Stomach (tissue), 9 donors: ENCODE results near the gene FLVCR2. TPM values are rescaled to one million over a fixed set of nuclear protein-coding genes. Genes with fewer than 3 reads are reported as not detected.

Experiments
- DNase-seq, 2 donors: peaks; one replicate each; pipeline versions ENCODE4 v3.0.0 to v3.0.0-alpha.2; 2013 to 2019
- H3K27ac ChIP-seq, 5 donors: fragments of 200-600 bp in 4 of 5; sonication (generic) in 4 of 5; one replicate each; pipeline ENCODE4 v1.5.1; 2013 to 2019; ENCODE audit warnings: mild to moderate bottlenecking in 1 of 5, moderate library complexity in 1 of 5
- H3K27me3 ChIP-seq, 3 donors: fragments of 200-600 bp; sonication (generic); one replicate each; pipeline ENCODE4 v1.5.1; 2017 to 2019; ENCODE audit warnings: mixed run types in 1 of 3
- H3K36me3 ChIP-seq, 4 donors: fragments of 200-600 bp; sonication (generic); 1 replicate in 3 of 4; 2 replicates in 1 of 4; pipeline ENCODE4 v1.5.1; 2016 to 2019
- H3K4me1 ChIP-seq, 4 donors: fragments of 200-600 bp; sonication (generic); one replicate each; pipeline ENCODE4 v1.5.1; 2016 to 2019
- H3K4me3 ChIP-seq, 4 donors: fragments of 200-600 bp; sonication (generic) in 3 of 4; one replicate each; pipeline ENCODE4 v1.5.1; 2016 to 2019; ENCODE audit warnings: mild to moderate bottlenecking in 1 of 4
- H3K9me3 ChIP-seq, 4 donors: fragments of 200-600 bp; sonication (generic); one replicate each; pipeline ENCODE4 v1.5.1; 2016 to 2019
- EP300 ChIP-seq: sonication (generic); formaldehyde crosslinking; IDR thresholded peaks from one replicate; pipeline ENCODE4 v1.6.1; 2017; ENCODE audit warnings: antibody characterized with exemption
- POLR2A ChIP-seq, 4 donors: fragments of 450-650 bp; IDR thresholded peaks; one replicate each; pipeline ENCODE4 v1.6.1; 2016; ENCODE audit warnings: antibody characterized with exemption in 4 of 4, control low read depth in 2 of 4, mild to moderate bottlenecking in 1 of 4, moderate library complexity in 1 of 4
- POLR2AphosphoS5 ChIP-seq, 3 donors: sonication (generic); formaldehyde crosslinking; IDR thresholded peaks; one replicate each; pipeline ENCODE4 v1.6.1; 2016; ENCODE audit warnings: antibody characterized with exemption in 3 of 3
- WGBS, 5 donors: extraction: QIAGEN DNeasy Blood & Tissue Kit in 3 of 5; methylation state at CpG; one replicate each; pipeline versions ENCODE4 v1.1.5 to v1.1.7; 2013 to 2018; 5-methylcytosine and 5-hydroxymethylcytosine counted together
- intact Hi-C: fragments of 100-400 bp; cut with DNase I; formaldehyde crosslinking; loops from one replicate; pipeline ENCODE4 v1.15.1; 2023; ENCODE audit warnings: low total_unique reads
- polyA plus RNA-seq, 3 donors: library from polyadenylated mRNA; stranded (reverse); fragments of 200-250 nt; gene quantifications; one replicate each; pipeline ENCODE4 v1.2.3, GENCODE V29; 2013
- total RNA-seq, 5 donors: library from RNA; depleted of rRNA; stranded (reverse); fragments of >200 nt; gene quantifications; one replicate each; pipeline versions ENCODE4 v1.1.0 to v1.2.3, GENCODE V29; 2014 to 2016
- TF ChIP-seq, protein P1 (sequence below), 7 experiments: fragments of 450-650 bp in 4 of 7; fragments of 200-600 bp in 3 of 7; sonication (generic) in 3 of 7; IDR thresholded peaks; one replicate each; pipeline ENCODE4 v1.5.1; 2016 to 2019; ENCODE audit warnings: antibody characterized with exemption in 7 of 7, control low read depth in 2 of 7, mild to moderate bottlenecking in 1 of 7
- donor health status: healthy with polysubstance abuse.
- donor health status: Bipolar disorder and iron deficiency.
- donor health status: healthy.

Gene FLVCR2
- total and polyA plus RNA-seq, 8 donors, result 0.15 to 10.7 (median 0.95) TPM; not detected in 1

DNA sequence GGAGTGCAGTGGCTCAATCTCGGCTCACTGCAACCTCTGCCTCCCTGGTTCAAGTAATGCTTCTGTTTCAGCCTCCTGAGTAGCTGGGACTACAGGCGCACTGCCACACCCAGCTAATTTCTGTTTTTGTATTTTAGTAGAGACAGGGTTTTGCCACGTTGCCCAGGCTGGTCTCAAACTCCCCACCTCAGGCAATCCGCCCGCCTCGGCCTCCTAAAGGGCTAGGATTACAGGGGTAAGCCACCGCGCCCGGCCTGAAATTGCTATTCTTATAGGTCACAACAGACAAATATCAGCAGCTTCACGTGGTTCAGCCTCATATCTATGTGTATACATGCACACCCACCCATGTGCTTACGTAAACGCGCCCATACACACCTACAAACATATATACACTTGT, 32.5 kb upstream of the FLVCR2 start:
- Histone ChIP-seq H3K36me3 (peaks cover 0 to 5% (median 2%) of the 10 kb centered on the region in 4 donors), H3K9me3 (no peaks in the 10 kb centered on the region), H3K27ac (no peak overlapping the region), H3K4me3 (no peak overlapping the region), H3K4me1 (peaks cover 6 to 27% (median 12%) of the 10 kb centered on the region in 4 donors), H3K27me3 (peaks cover 0 to 13% (median 0%) of the 10 kb centered on the region in 3 donors)
- 60 to 89% (median 79%) methylated on average over 13 of the region's 13 CpGs for WGBS, 5 donors
- intact Hi-C loops, result no loop called here
- DNase-seq, result peak in 1 of 2 donors; percentile 13
- no peak for TF ChIP-seq EP300
- TF ChIP-seq POLR2AphosphoS5 (IDR thresholded peaks at IDR 0.05), result no peak
- TF ChIP-seq, protein P1, sequence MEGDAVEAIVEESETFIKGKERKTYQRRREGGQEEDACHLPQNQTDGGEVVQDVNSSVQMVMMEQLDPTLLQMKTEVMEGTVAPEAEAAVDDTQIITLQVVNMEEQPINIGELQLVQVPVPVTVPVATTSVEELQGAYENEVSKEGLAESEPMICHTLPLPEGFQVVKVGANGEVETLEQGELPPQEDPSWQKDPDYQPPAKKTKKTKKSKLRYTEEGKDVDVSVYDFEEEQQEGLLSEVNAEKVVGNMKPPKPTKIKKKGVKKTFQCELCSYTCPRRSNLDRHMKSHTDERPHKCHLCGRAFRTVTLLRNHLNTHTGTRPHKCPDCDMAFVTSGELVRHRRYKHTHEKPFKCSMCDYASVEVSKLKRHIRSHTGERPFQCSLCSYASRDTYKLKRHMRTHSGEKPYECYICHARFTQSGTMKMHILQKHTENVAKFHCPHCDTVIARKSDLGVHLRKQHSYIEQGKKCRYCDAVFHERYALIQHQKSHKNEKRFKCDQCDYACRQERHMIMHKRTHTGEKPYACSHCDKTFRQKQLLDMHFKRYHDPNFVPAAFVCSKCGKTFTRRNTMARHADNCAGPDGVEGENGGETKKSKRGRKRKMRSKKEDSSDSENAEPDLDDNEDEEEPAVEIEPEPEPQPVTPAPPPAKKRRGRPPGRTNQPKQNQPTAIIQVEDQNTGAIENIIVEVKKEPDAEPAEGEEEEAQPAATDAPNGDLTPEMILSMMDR (IDR thresholded peaks at IDR 0.05), result no peak
- no peak for TF ChIP-seq POLR2A (IDR thresholded peaks at IDR 0.05)

DNA sequence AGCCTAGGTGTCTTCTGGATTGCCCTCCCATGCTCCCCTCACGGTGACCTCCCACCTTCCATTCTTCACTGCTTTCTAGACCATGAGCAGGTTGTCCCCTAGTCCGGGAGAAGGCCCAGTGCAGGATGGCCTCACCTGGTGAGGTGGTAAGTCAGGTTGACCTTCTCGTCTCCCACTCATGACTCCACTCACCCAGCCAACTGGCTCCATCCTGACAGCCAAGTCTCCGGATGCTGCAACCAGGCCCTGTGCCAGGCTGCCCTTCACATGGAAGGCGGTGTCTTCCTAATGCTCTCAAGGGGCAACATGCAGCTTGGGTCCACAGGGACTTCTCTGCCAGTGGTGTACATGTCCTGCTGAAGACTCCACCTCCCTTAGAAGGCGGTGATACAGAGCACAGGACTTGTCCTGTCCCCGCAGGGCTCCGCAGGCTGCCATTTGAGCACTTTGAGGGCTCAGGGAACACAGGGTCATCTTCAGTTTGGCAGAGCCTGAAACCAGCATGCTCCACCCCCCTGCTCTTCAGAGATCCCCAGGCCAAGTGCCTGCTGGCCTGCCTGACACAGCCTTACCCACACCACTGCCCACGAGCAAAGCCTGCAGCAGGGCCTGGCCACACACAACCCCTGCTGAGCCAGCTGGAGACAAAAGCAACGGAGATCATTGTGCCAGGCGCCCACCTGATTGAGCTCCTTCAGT, 30.7 kb upstream of the FLVCR2 start:
- intact Hi-C loops, result no loop called here
- H3K36me3 ChIP-seq, result peaks cover 0 to 5% (median 2%) of the 10 kb centered on the region in 4 donors
- no peak overlapping the region for H3K4me3 ChIP-seq
- no peaks in the 10 kb centered on the region for H3K9me3 ChIP-seq
- 83 to 93% (median 88%) methylated on average over 11 of the region's 11 CpGs for WGBS, 5 donors
- peaks cover 1 to 16% (median 8%) of the 10 kb centered on the region in 4 donors for H3K4me1 ChIP-seq
- DNase-seq, result no peak
- H3K27ac ChIP-seq, result no peak overlapping the region
- peaks cover 0 to 13% (median 0%) of the 10 kb centered on the region in 3 donors for H3K27me3 ChIP-seq
- no peak for TF ChIP-seq POLR2AphosphoS5 (IDR thresholded peaks at IDR 0.05)
- TF ChIP-seq, protein P1 (IDR thresholded peaks at IDR 0.05), result no peak
- no peak for TF ChIP-seq POLR2A (IDR thresholded peaks at IDR 0.05)
- no peak for TF ChIP-seq EP300

DNA sequence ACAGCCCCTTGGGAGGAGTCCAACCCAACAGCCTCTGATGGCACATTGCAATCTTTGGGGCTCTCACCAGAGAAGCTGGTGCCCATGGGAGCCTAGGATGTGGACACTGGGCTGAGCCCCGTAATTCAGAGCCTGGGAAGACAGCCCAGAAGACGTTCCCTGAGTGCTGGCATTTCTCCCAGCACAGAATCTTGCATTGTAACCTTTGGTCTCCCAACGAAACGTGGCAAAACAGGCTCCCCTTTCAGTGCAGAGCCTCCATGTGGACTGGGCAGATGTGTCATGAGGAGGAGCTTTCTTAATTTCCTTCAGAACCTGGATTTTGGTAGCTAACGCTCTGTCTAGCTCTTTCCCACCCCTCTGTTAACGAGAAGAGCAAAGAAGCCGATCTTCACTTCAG, 29.9 kb upstream of the FLVCR2 start:
- no peak overlapping the region for H3K27ac ChIP-seq
- peak in 1 of 2 donors; percentile 21 for DNase-seq
- WGBS, 5 donors, result 43 to 55% (median 44%) methylated on average over 6 to 7 of the region's 7 CpGs
- TF ChIP-seq EP300 (no peak), POLR2AphosphoS5 (IDR thresholded peaks at IDR 0.05) (no peak), POLR2A (IDR thresholded peaks at IDR 0.05) (no peak)
- TF ChIP-seq, protein P1 (IDR thresholded peaks at IDR 0.05), result no peak
- no peak overlapping the region for H3K4me3 ChIP-seq
- peaks cover 0 to 7% (median 2%) of the 10 kb centered on the region in 4 donors for H3K4me1 ChIP-seq
- intact Hi-C loops, result no loop called here
- no peaks in the 10 kb centered on the region for H3K9me3 ChIP-seq
- peaks cover 0 to 5% (median 2%) of the 10 kb centered on the region in 4 donors for H3K36me3 ChIP-seq
- H3K27me3 ChIP-seq, result peaks cover 0 to 13% (median 0%) of the 10 kb centered on the region in 3 donors

DNA sequence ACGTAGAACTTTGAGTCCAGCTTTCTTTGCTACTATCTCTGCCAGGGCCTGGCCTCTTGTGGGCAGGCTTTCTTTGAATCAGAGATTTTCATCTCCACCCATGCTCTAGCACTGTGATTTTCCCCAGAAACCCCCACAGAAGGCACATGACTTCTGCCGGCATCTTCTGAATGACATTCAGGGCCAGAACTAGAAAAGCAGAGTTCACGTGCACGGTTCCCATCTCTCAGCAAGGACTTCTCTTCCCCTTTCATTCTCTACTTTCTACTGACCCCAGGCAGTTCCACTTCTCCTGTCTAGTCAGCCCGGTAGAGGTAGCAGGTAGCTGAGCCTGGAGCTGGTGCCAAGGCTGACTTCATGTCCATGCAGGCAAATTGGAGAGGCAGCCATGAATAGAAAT, 29.3 kb upstream of the FLVCR2 start:
- H3K27ac ChIP-seq, result no peak overlapping the region
- 68 to 87% (median 75%) methylated on average over 5 of the region's 5 CpGs for WGBS, 5 donors
- H3K9me3 ChIP-seq, result no peaks in the 10 kb centered on the region
- no peak for DNase-seq
- peaks cover 0 to 13% (median 0%) of the 10 kb centered on the region in 3 donors for H3K27me3 ChIP-seq
- TF ChIP-seq POLR2A (IDR thresholded peaks at IDR 0.05), result no peak
- TF ChIP-seq, protein P1 (IDR thresholded peaks at IDR 0.05), result no peak
- no peak for TF ChIP-seq POLR2AphosphoS5 (IDR thresholded peaks at IDR 0.05)
- no peak for TF ChIP-seq EP300
- H3K36me3 ChIP-seq, result peaks cover 0 to 5% (median 2%) of the 10 kb centered on the region in 4 donors
- H3K4me3 ChIP-seq, result no peak overlapping the region
- intact Hi-C loops, result no loop called here
- peaks cover 0 to under 1% (median 0%) of the 10 kb centered on the region in 4 donors for H3K4me1 ChIP-seq
